D721Med (cell line): ENCODE measurements around the gene SLC25A21.
A peak's percentile ranks its signal among the peaks of the same experiment; 100 is the strongest.

ENCODE experiments used
- DNase-seq: peaks from one replicate; pipeline ENCODE4 v3.0.0; 2011; ENCODE audit warnings: low spot score; ENCODE audit not compliant: insufficient read length
- FAIRE-seq: peaks from 2 replicates; lab custom pipeline; 2011; peaks lifted over from hg19 to GRCh38; lab: Jason Lieb, UNC
- TF ChIP-seq, protein P1 (sequence below): IDR thresholded peaks from 2 replicates; pipeline ENCODE4 v1.5.1; 2012; ENCODE audit warnings: mild to moderate bottlenecking, control low read depth; ENCODE audit not compliant: insufficient read depth; ENCODE audit errors: missing control alignments

SLC25A21 gene

GRCh38 chr14:36646664-36647416 is 525.6 kb downstream of the SLC25A21 start:
- FAIRE-seq (no peak), DNase-seq (no peak)
- TF ChIP-seq, protein P1, sequence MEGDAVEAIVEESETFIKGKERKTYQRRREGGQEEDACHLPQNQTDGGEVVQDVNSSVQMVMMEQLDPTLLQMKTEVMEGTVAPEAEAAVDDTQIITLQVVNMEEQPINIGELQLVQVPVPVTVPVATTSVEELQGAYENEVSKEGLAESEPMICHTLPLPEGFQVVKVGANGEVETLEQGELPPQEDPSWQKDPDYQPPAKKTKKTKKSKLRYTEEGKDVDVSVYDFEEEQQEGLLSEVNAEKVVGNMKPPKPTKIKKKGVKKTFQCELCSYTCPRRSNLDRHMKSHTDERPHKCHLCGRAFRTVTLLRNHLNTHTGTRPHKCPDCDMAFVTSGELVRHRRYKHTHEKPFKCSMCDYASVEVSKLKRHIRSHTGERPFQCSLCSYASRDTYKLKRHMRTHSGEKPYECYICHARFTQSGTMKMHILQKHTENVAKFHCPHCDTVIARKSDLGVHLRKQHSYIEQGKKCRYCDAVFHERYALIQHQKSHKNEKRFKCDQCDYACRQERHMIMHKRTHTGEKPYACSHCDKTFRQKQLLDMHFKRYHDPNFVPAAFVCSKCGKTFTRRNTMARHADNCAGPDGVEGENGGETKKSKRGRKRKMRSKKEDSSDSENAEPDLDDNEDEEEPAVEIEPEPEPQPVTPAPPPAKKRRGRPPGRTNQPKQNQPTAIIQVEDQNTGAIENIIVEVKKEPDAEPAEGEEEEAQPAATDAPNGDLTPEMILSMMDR = peak; percentile 11

- FAIRE-seq (no peak), DNase-seq (no peak)
- TF ChIP-seq, protein P1 = no peak
Observed at GRCh38 chr14:36633580-36633979, 538.8 kb downstream of the SLC25A21 start.
